SJSA1 (cell line): Measurements from ENCODE around the gene YY1AP1. TPM values are rescaled to one million over a fixed set of nuclear protein-coding genes. Genes with fewer than 3 reads are reported as not detected.
"Not testable (repeated sequence)": the region's sequence is repeated elsewhere in the genome, so short reads cannot be mapped to it uniquely, and the experiment has no call there.

Experiments used
- DNase-seq, 2 experiments: peaks; one replicate each; pipeline ENCODE4 v3.0.0-alpha.2; 2015 to 2020; ENCODE audit warnings: low spot score in 2 of 2, low read depth in 1 of 2
- H3K27ac ChIP-seq: fragments of 250-450 bp; sonication (Bioruptor Pico); 2 replicates; pipeline ENCODE4 v1.5.1; 2020; ENCODE audit warnings: mild to moderate bottlenecking, moderate library complexity
- H3K27me3 ChIP-seq: fragments of 250-450 bp; sonication (Bioruptor Pico); replicated peaks from 2 replicates; pipeline ENCODE4 v1.5.1; 2020; ENCODE audit warnings: mild to moderate bottlenecking, moderate library complexity
- H3K36me3 ChIP-seq: fragments of 250-450 bp; sonication (Bioruptor Pico); 2 replicates; pipeline ENCODE4 v1.5.1; 2020; ENCODE audit warnings: mild to moderate bottlenecking
- H3K4me1 ChIP-seq: fragments of 250-450 bp; sonication (Bioruptor Pico); replicated peaks from 2 replicates; pipeline ENCODE4 v1.6.1; 2021; ENCODE audit warnings: mild to moderate bottlenecking
- H3K4me3 ChIP-seq: fragments of 250-450 bp; sonication (Bioruptor Pico); 2 replicates; pipeline ENCODE4 v1.5.1; 2020; ENCODE audit warnings: mild to moderate bottlenecking
- H3K9me3 ChIP-seq: fragments of 250-450 bp; sonication (Bioruptor Pico); replicated peaks from 2 replicates; pipeline ENCODE4 v1.5.1; 2020; ENCODE audit warnings: mild to moderate bottlenecking
- total RNA-seq: library from RNA; depleted of rRNA; stranded (reverse); fragments of >200 nt; shearing (Covaris generic); gene quantifications from 2 replicates; pipeline ENCODE4 v1.2.3, GENCODE V29; 2014

Gene YY1AP1
- total RNA-seq, 1 experiment from 2014 or later = 48.9 TPM

DNA sequence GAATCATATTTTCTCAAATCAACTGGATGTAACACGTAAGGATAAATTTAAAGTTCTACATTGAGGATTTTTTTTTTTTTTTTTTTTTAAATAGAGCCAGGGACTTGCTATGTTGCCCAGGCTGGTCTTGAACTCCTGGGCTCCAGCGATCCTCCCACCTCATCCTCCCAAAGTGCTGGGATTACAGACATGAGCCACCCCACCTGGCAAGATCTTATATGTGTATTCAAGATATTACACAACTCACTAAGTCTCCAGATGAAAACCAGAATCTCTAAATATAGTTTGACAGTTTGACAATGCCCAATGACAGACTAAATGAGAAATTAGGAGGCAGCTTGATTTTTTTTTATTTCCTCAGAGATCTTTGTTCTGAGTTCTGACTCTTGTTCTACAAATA, 6.8 kb downstream of the YY1AP1 start:
- H3K4me1 ChIP-seq = peaks cover 4% of the 10 kb centered on the region
- H3K9me3 ChIP-seq = no peaks in the 10 kb centered on the region
- no peak overlapping the region for H3K27ac ChIP-seq
- no peak for DNase-seq
- H3K36me3 ChIP-seq = peaks cover 80% of the 10 kb centered on the region
- no peaks in the 10 kb centered on the region for H3K27me3 ChIP-seq
- no peak overlapping the region for H3K4me3 ChIP-seq

DNA sequence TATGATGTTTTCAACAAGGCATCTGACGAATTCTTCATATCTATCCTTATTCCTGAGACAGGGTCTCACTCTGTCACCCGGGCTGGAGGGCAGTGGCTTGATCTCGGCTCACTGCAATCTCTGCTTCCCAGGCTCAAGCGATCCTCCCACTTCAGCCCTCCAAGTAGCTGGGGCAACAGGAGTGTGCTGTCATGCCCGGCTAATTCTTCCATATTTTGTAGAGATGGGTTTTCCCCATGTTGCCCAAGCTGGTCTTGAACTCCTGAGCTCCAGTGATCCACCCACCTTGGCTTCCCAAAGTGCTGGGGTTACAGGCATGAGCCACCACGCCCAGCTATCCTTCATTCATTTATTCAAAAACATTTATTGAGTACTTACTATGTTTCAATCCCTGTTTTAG, 8.0 kb downstream of the YY1AP1 start:
- Histone ChIP-seq H3K27ac (no peak overlapping the region), H3K27me3 (no peaks in the 10 kb centered on the region), H3K36me3 (peaks cover 84% of the 10 kb centered on the region), H3K4me1 (no peaks in the 10 kb centered on the region), H3K4me3 (no peak overlapping the region), H3K9me3 (no peaks in the 10 kb centered on the region)
- no peak for DNase-seq

DNA sequence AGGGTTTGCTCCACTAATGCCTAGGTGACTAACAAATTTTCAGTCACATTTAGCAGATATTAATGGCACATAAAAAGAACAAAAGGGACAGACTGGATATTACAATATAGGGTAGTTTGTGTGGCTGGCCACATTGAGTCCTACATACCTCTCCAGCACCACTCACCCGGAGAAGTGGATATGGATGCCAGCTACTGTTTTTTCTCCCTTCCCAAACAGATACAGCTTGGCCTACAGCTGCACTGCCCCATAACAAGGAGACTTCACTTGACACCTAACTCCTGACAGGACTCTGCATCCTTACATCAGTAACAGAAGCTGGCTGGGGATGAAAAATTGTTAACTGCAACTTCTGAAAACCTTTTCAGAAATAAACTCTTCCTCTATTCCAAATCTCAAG, 9.6 kb downstream of the YY1AP1 start:
- H3K9me3 ChIP-seq, H3K27me3 ChIP-seq, H3K4me1 ChIP-seq, DNase-seq, H3K27ac ChIP-seq, H3K4me3 ChIP-seq: not testable (repeated sequence)
- peaks cover 86% of the 10 kb centered on the region for H3K36me3 ChIP-seq

DNA sequence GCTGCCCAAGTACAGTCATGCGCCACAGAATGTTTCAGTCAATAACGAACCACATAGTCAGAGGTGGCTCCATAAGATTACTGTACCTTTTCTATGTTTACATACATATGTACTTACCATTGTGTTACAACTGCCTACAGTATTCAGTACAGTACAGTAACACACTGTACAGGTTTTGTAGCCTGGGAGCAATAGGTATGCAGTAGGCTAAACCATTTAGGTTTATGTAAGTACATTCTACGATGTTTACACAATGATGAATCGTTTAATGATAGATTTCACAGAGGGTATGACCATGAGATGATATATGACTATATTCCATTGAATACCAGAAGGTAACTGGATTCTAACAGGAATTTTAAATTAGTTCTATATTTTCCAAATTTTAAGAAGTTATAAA, 10.5 kb downstream of the YY1AP1 start:
- Histone ChIP-seq H3K27me3 (no peaks in the 10 kb centered on the region), H3K27ac (no peak overlapping the region), H3K36me3 (peaks cover 85% of the 10 kb centered on the region), H3K4me1 (no peaks in the 10 kb centered on the region), H3K4me3 (no peak overlapping the region), H3K9me3 (no peaks in the 10 kb centered on the region)
- DNase-seq = no peak

DNA sequence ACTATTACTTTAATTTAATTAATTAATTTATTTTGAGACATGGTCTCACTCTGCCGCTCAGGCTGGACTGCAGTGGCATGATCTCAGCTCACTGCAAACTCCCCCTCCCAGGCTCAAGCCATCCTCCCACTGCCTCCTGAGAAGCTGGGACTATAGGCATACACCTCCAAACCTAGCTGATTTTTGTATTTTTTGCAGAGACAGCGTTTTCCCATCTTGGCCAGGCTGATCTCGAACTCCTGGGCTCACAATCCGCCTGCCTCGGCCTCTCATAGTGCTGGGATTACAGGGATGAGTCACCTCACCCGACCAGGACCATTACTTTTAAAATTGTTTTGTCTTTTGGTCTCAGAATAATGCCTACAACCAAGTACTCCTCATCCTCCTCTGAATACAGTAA, 15.6 kb downstream of the YY1AP1 start:
- Histone ChIP-seq H3K4me1 (no peaks in the 10 kb centered on the region), H3K9me3 (no peaks in the 10 kb centered on the region), H3K27ac (no peak overlapping the region), H3K27me3 (no peaks in the 10 kb centered on the region), H3K4me3 (no peak overlapping the region), H3K36me3 (peaks cover 95% of the 10 kb centered on the region)
- DNase-seq = no peak

DNA sequence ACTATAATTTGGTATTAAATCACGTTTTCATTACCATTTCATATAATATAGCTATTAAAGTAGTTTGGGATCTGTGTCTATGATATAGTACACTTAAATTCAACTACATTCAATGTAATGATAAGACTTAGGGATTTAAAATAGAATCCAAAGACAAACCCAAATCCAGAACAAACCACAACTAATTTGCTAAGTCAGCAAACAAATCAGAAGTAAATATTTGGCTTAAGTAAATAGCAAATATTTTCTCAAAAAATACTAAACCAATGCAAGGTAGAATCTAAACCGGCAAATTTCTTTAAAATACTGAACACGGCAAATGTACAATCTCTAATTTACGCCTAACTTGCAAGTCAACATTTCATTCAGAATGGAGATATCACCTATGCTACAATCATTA, 16.8 kb downstream of the YY1AP1 start:
- H3K9me3 ChIP-seq = no peaks in the 10 kb centered on the region
- no peaks in the 10 kb centered on the region for H3K27me3 ChIP-seq
- H3K4me1 ChIP-seq = no peaks in the 10 kb centered on the region
- no peak for DNase-seq
- H3K27ac ChIP-seq = no peak overlapping the region
- H3K4me3 ChIP-seq = no peak overlapping the region
- peaks cover 93% of the 10 kb centered on the region for H3K36me3 ChIP-seq

DNA sequence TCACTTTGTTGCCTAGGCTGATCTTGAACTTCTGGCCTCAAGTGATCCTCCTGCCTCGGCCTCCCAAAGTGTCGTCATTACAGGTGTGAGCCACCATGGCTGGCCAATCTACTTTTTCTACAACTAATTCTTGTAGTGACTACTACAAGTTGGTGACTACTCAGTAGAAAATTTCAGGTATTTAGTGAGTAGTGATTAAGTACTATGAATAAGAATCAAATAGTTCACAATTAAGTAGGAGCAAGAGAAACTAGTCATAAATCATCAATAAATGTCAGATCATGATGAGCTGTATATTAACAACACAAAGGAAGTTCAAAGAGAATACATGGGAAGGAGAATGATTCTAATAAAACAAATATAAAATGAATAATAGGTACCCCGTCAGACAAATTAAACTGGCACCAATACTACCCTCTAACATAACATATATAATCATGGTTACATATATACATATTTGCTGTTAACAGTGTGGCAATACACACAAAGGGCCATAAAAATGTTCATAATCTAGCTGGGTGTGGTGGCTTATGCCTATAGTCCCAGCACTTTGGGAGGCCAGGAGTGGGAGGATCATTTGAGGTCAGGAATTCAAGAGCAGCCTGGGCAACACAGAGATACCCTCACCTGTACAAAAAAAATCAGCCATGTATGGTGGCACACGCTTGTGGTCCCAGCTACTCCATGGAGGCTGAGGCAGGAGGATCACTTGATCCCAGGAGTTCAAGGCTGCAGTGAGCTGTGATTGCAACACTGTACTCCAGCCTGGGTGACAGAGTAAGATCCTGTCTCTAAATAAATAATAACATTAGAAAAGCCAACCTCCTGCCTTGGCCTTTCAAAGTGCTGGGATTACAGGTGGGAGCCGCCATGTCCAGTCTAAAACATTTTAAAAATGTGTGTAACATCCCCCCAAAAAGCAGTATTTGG, 19.1 kb downstream of the YY1AP1 start:
- Histone ChIP-seq H3K4me1 (no peaks in the 10 kb centered on the region), H3K27ac (no peak overlapping the region), H3K9me3 (no peaks in the 10 kb centered on the region), H3K27me3 (no peaks in the 10 kb centered on the region), H3K4me3 (no peak overlapping the region), H3K36me3 (peaks cover 91% of the 10 kb centered on the region)
- DNase-seq = no peak

DNA sequence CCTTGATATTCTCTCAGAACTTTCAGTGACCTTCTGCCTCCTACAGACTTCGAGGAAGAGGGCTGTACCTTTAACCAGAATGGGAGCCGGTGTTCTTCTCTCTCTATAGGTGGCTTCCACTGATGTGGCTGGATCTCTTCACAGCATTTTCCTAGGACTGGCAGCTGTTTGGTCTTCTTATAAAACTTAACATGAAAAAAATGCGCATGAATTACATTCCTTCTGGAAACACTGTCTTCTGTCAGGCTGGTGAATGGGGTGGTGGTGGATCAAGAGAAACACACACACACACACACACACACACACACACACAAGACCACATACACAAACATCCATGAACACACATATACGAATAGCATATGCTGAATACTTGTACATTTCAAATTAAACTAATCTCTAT, 27.3 kb downstream of the YY1AP1 start:
- H3K4me1 ChIP-seq, H3K27me3 ChIP-seq, H3K27ac ChIP-seq, DNase-seq, H3K4me3 ChIP-seq, H3K9me3 ChIP-seq: not testable (repeated sequence)
- peaks cover 75% of the 10 kb centered on the region for H3K36me3 ChIP-seq

DNA sequence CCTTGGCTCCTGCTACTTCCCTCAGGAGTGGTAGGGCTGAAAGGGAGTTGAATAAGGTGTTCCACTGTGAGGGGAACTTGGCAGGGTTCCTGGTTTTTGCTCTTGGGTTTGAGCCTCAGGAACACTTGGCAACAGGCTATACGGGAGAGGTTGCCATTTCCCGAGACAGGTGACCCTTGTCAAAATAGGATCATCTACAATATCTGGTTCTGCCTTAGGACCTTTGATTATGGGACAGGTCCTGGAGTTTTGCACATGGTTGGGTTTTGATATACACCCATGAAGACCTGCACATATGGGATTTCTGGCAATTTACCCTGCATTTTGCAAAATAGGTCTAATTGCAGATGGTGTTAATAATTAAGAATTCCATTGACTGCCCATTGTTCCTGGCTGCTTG, 31.1 kb downstream of the YY1AP1 start:
- Histone ChIP-seq H3K27ac (no peak overlapping the region), H3K27me3 (no peaks in the 10 kb centered on the region), H3K9me3 (no peaks in the 10 kb centered on the region), H3K36me3 (peaks cover 39% of the 10 kb centered on the region), H3K4me3 (no peak overlapping the region), H3K4me1 (peaks cover 1% of the 10 kb centered on the region)
- no peak for DNase-seq

DNA sequence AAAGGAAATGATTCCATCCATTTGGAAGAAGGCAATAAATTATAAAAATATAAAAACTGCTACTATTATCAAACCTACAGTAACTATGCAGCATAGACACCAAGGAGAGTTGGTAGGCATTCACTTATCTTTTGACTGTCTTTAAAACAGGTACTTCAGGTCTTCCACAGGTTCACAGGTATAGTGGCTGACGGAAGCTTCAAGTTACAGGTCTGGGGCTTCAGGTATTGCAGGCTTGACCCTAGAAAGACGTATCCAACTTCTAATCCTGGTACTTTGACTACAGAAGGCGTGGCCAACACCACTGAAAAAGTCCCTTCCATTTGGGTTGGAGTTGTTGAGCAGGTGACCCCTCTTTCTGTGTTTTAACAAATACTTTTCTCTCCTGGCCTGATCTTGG, 35.6 kb downstream of the YY1AP1 start:
- H3K4me3 ChIP-seq = no peak overlapping the region
- no peaks in the 10 kb centered on the region for H3K9me3 ChIP-seq
- no peaks in the 10 kb centered on the region for H3K27me3 ChIP-seq
- H3K4me1 ChIP-seq = peaks cover 25% of the 10 kb centered on the region
- no peak for DNase-seq
- no peak overlapping the region for H3K27ac ChIP-seq
- no peaks in the 10 kb centered on the region; the same call in 1 of the 2 replicates for H3K36me3 ChIP-seq

DNA sequence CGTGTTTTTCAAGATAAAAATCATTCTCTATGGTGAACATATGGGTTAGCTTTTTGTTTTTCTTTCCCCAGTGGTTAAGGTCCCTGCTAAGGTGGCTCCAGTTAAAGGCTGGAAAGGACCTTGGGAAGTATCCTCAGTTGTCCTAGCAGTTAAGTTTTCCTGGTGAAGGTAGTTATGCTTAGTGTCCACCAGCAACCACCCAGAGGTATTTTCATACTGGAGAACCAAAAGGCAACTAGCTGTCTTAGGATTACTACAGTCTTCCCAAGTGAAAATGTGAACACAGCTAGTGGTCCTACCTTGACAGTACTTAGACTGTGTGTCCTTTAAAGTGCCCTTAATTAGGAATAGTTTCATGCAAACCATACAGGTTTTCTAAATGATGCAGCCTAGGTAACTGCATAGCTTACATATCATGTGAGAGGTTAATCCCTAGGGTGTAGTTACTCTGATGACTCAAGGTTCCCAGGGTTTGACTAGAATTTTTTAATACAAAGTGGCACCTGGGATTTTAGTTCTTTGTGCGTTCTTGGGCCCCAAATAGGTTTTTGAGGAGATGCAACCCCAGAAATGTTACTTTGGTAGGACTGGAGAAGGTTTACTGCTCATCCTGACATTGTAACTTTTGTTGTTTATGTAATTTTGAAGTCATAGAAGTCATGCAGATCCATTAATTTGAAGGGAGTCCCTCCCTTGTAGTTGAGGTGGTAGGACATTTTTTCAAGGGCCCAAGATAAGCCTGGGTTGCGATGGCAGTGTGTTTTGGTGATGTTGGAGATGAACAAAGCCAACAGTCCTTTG, 36.5 kb downstream of the YY1AP1 start:
- Histone ChIP-seq H3K4me1 (peaks cover 25% of the 10 kb centered on the region), H3K36me3 (no peaks in the 10 kb centered on the region), H3K4me3 (no peak overlapping the region), H3K27ac (peak overlapping the region; percentile 92), H3K9me3 (no peaks in the 10 kb centered on the region), H3K27me3 (no peaks in the 10 kb centered on the region)
- DNase-seq = peak in 1 of 2 experiments; percentile 12

DNA sequence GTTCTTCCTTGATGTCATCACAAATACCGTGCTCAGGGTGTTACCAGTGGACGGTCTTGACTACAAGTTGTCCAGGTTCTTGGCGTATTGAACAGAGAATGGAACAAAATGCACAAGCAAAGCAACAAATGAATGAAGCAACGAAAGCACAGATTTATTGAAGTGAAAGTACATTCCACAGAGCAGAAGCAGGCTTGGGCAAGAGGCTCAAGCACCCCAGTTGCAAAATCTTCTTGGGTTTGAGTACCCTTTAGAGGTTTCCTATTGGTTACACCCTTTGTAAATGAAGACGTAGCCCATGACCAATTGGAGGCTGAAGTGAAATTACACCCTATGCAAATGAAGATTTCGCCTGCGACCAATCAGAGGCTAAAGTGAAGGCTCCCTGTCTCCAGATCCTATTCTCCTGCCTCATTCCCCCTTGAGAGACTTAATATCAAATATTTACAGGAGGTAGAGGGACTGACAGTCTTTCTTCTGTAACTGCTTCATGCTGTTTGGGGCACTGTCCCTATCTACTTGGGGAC, 38.3 kb downstream of the YY1AP1 start:
- Histone ChIP-seq H3K9me3 (no peaks in the 10 kb centered on the region), H3K27ac (peak overlapping the region; percentile 92; the same call in 1 of the 2 replicates)

DNA sequence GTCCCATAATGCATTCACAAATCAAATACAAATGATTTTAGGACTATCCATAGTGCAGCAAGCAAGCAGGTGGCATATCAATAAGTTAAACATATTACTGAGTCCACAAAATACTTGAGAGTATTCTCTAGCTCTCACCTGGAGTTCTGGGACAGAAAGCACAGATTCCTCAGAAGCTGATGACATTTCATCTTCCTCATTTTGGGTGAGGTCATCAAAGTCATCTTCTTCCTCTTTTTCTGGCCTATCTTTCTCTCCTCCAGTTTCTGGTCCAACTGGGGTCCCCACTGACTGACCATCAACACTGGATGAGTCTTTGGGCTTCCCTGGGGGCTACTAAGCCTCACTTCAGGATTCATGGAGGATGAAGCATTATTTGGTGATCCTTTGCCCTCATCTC, 38.9 kb downstream of the YY1AP1 start:
- Histone ChIP-seq H3K27ac (no peak overlapping the region), H3K36me3 (peaks cover 2% of the 10 kb centered on the region; the same call in 1 of the 2 replicates), H3K27me3 (no peaks in the 10 kb centered on the region), H3K4me3 (no peak overlapping the region), H3K9me3 (no peaks in the 10 kb centered on the region), H3K4me1 (peaks cover 25% of the 10 kb centered on the region)
- no peak for DNase-seq

More for the DNA sequence above, 38.3 kb downstream of the YY1AP1 start:
- Histone ChIP-seq H3K4me3 (no peak overlapping the region), H3K36me3 (no peaks in the 10 kb centered on the region), H3K27me3 (no peaks in the 10 kb centered on the region), H3K4me1 (peaks cover 25% of the 10 kb centered on the region)
- no peak for DNase-seq
